ENCODE data around the gene PGM2.

PGM2 gene

GRCh38 chr4:37845201-37845600 lies 18.7 kb downstream of the PGM2 start:
- H3K9me3 ChIP-seq (ENCODE audit: low read length): no peaks in the 10 kb centered on the region
- no peaks in the 10 kb centered on the region for H3K79me2 ChIP-seq (ENCODE audit: insufficient read depth, low read length)
- H3K27ac ChIP-seq (ENCODE audit: low read depth, low read length, poor library complexity, severe bottlenecking): peak overlapping the region; percentile 43
- H3K36me3 ChIP-seq (ENCODE audit: insufficient read depth, low read length): peaks cover 74% of the 10 kb centered on the region
- H3K4me2 ChIP-seq (ENCODE audit: low read length): 0 out of 2 replicates have a peak overlapping the region, but pooled peaks have one; percentile 18
- no peak overlapping the region for H2AFZ ChIP-seq (ENCODE audit: low read length)
- TF ChIP-seq CTCF (IDR thresholded peaks at IDR 0.05; ENCODE audit: low read length): no peak
- no peak for TF ChIP-seq EZH2 (IDR thresholded peaks at IDR 0.05; ENCODE audit: borderline replicate concordance, low read length)
- H3K9me2 ChIP-seq (ENCODE audit: low read depth, low read length): no peaks in the 10 kb centered on the region
- H3F3A ChIP-seq (ENCODE audit: insufficient read depth, low read length): no peaks in the 10 kb centered on the region
- 0 out of 2 replicates have a peak overlapping the region, but pooled peaks have one; percentile 26 for H3K9ac ChIP-seq (ENCODE audit: low read length)
- H3K4me1 ChIP-seq (ENCODE audit: insufficient read depth, low read length, severe bottlenecking): peaks cover 18% of the 10 kb centered on the region
- no peaks in the 10 kb centered on the region for H3K27me3 ChIP-seq (ENCODE audit: insufficient read depth, low read length)
- H4K20me1 ChIP-seq (ENCODE audit: insufficient read depth, low read length): no peaks in the 10 kb centered on the region
- no peak overlapping the region for H3K4me3 ChIP-seq (ENCODE audit: low read depth, low read length, poor library complexity, severe bottlenecking)

- no peak overlapping the region for H3K4me2 ChIP-seq (ENCODE audit: low read length)
- H3K27me3 ChIP-seq (ENCODE audit: insufficient read depth, low read length): no peaks in the 10 kb centered on the region
- no peaks in the 10 kb centered on the region for H3K9me3 ChIP-seq (ENCODE audit: low read length)
- 0 out of 2 replicates have a peak, but pooled peaks cover 3% of the 10 kb centered on the region for H3F3A ChIP-seq (ENCODE audit: insufficient read depth, low read length)
- H3K9me2 ChIP-seq (ENCODE audit: low read depth, low read length): no peaks in the 10 kb centered on the region
- H3K27ac ChIP-seq (ENCODE audit: low read depth, low read length, poor library complexity, severe bottlenecking): no peak overlapping the region
- H3K36me3 ChIP-seq (ENCODE audit: insufficient read depth, low read length): peaks cover 69% of the 10 kb centered on the region
- H3K79me2 ChIP-seq (ENCODE audit: insufficient read depth, low read length): no peaks in the 10 kb centered on the region
- no peak overlapping the region for H3K4me3 ChIP-seq (ENCODE audit: low read depth, low read length, poor library complexity, severe bottlenecking)
- no peak overlapping the region for H3K9ac ChIP-seq (ENCODE audit: low read length)
- no peaks in the 10 kb centered on the region for H4K20me1 ChIP-seq (ENCODE audit: insufficient read depth, low read length)
- peaks cover 34% of the 10 kb centered on the region for H3K4me1 ChIP-seq (ENCODE audit: insufficient read depth, low read length, severe bottlenecking)
- TF ChIP-seq CTCF (IDR thresholded peaks at IDR 0.05; ENCODE audit: low read length) (no peak), EZH2 (IDR thresholded peaks at IDR 0.05; ENCODE audit: borderline replicate concordance, low read length) (no peak)
- H2AFZ ChIP-seq (ENCODE audit: low read length): no peak overlapping the region
Measured at GRCh38 chr4:37847311-37847884, 20.9 kb downstream of the PGM2 start.

GRCh38 chr4:37852376-37852775 lies 25.9 kb downstream of the PGM2 start:
- Histone ChIP-seq H3F3A (ENCODE audit: insufficient read depth, low read length) (0 out of 2 replicates have a peak, but pooled peaks cover 3% of the 10 kb centered on the region), H3K9ac (ENCODE audit: low read length) (no peak overlapping the region), H3K36me3 (ENCODE audit: insufficient read depth, low read length) (peaks cover 62% of the 10 kb centered on the region), H3K9me3 (ENCODE audit: low read length) (no peaks in the 10 kb centered on the region), H3K9me2 (ENCODE audit: low read depth, low read length) (no peaks in the 10 kb centered on the region), H3K4me3 (ENCODE audit: low read depth, low read length, poor library complexity, severe bottlenecking) (no peak overlapping the region), H2AFZ (ENCODE audit: low read length) (no peak overlapping the region), H4K20me1 (ENCODE audit: insufficient read depth, low read length) (no peaks in the 10 kb centered on the region), H3K27me3 (ENCODE audit: insufficient read depth, low read length) (no peaks in the 10 kb centered on the region), H3K27ac (ENCODE audit: low read depth, low read length, poor library complexity, severe bottlenecking) (no peak overlapping the region), H3K4me2 (ENCODE audit: low read length) (no peak overlapping the region), H3K79me2 (ENCODE audit: insufficient read depth, low read length) (no peaks in the 10 kb centered on the region), H3K4me1 (ENCODE audit: insufficient read depth, low read length, severe bottlenecking) (peaks cover 16% of the 10 kb centered on the region)
- no peak for TF ChIP-seq EZH2 (IDR thresholded peaks at IDR 0.05; ENCODE audit: borderline replicate concordance, low read length)
- TF ChIP-seq CTCF (IDR thresholded peaks at IDR 0.05; ENCODE audit: low read length): no peak

Measured in OCI-LY1 (cell line).